ENCODE results near the gene ATRNL1. TPM values are rescaled to one million over a fixed set of nuclear protein-coding genes. Genes with fewer than 3 reads are reported as not detected.
"Not testable (repeated sequence)": the region's sequence is repeated elsewhere in the genome, so short reads cannot be mapped to it uniquely, and the experiment has no call there.

The ATRNL1 gene
- polyA plus RNA-seq, 3 donors from 2014 or later: not detected

GRCh38 chr10:115095758-115096157, 2.6 kb downstream of the ATRNL1 start:
- Mint-ChIP-seq H3K27ac (no peak overlapping the region), H3K36me3 (peaks cover 0 to 4% (median 3%) of the 10 kb centered on the region in 3 donors), H3K4me1 (peaks cover 7 to 16% of the 10 kb centered on the region in 2 donors), H3K27me3 (ENCODE audit: low read depth in 3 of 3) (peaks cover 14 to 21% (median 17%) of the 10 kb centered on the region in 3 donors), H3K9me3 (peaks cover 0 to 16% (median 0%) of the 10 kb centered on the region in 6 donors), H3K4me3 (no peak overlapping the region)
- DNase-seq: no peak

- Mint-ChIP-seq H3K9me3 (peaks cover 5 to 31% (median 10%) of the 10 kb centered on the region in 6 donors), H3K27ac (no peak overlapping the region), H3K27me3 (ENCODE audit: low read depth in 3 of 3) (peaks cover 0 to 2% (median 0%) of the 10 kb centered on the region in 3 donors), H3K4me3 (no peak overlapping the region), H3K4me1 (no peaks in the 10 kb centered on the region), H3K36me3 (no peaks in the 10 kb centered on the region)
- no peak for DNase-seq
Observed at GRCh38 chr10:115103700-115104099, 10.5 kb downstream of the ATRNL1 start.

GRCh38 chr10:115105411-115105810, 12.2 kb downstream of the ATRNL1 start:
- H3K9me3 Mint-ChIP-seq: peaks cover 5 to 31% (median 10%) of the 10 kb centered on the region in 6 donors
- H3K27ac Mint-ChIP-seq; H3K36me3 Mint-ChIP-seq; H3K4me1 Mint-ChIP-seq; H3K27me3 Mint-ChIP-seq (ENCODE audit: low read depth in 3 of 3); DNase-seq; H3K4me3 Mint-ChIP-seq: not testable (repeated sequence)

GRCh38 chr10:115107830-115108229, 14.7 kb downstream of the ATRNL1 start:
- Mint-ChIP-seq H3K9me3 (peaks cover 5 to 18% (median 10%) of the 10 kb centered on the region in 6 donors), H3K4me1 (no peaks in the 10 kb centered on the region), H3K27me3 (ENCODE audit: low read depth in 3 of 3) (no peaks in the 10 kb centered on the region), H3K4me3 (no peak overlapping the region), H3K36me3 (no peaks in the 10 kb centered on the region), H3K27ac (no peak overlapping the region)
- DNase-seq: no peak

- Mint-ChIP-seq H3K4me1 (no peaks in the 10 kb centered on the region), H3K27ac (no peak overlapping the region), H3K36me3 (no peaks in the 10 kb centered on the region), H3K9me3 (no peaks in the 10 kb centered on the region), H3K27me3 (ENCODE audit: low read depth in 3 of 3) (peaks cover 0 to 3% (median 3%) of the 10 kb centered on the region in 3 donors), H3K4me3 (no peak overlapping the region)
- DNase-seq: no peak
Observed at GRCh38 chr10:115117301-115117700, 24.1 kb downstream of the ATRNL1 start.

GRCh38 chr10:115118346-115118745, 25.2 kb downstream of the ATRNL1 start:
- H3K9me3 Mint-ChIP-seq: no peaks in the 10 kb centered on the region
- no peak overlapping the region for H3K27ac Mint-ChIP-seq
- no peaks in the 10 kb centered on the region for H3K4me1 Mint-ChIP-seq
- DNase-seq: no peak
- no peaks in the 10 kb centered on the region for H3K36me3 Mint-ChIP-seq
- H3K27me3 Mint-ChIP-seq (ENCODE audit: low read depth in 3 of 3): peaks cover 0 to 3% (median 3%) of the 10 kb centered on the region in 3 donors
- H3K4me3 Mint-ChIP-seq: no peak overlapping the region

- peaks cover 0 to 2% (median 0%) of the 10 kb centered on the region in 3 donors for H3K27me3 Mint-ChIP-seq (ENCODE audit: low read depth in 3 of 3)
- no peaks in the 10 kb centered on the region for H3K4me1 Mint-ChIP-seq
- no peak overlapping the region for H3K27ac Mint-ChIP-seq
- H3K9me3 Mint-ChIP-seq: no peaks in the 10 kb centered on the region
- H3K4me3 Mint-ChIP-seq: no peak overlapping the region
- DNase-seq: no peak
- H3K36me3 Mint-ChIP-seq: no peaks in the 10 kb centered on the region
Observed at GRCh38 chr10:115125505-115125904, 32.3 kb downstream of the ATRNL1 start.

- no peak overlapping the region for H3K4me3 Mint-ChIP-seq
- H3K4me1 Mint-ChIP-seq: no peaks in the 10 kb centered on the region
- no peak overlapping the region for H3K27ac Mint-ChIP-seq
- no peaks in the 10 kb centered on the region for H3K36me3 Mint-ChIP-seq
- no peak for DNase-seq
- peaks cover 0 to 3% (median 2%) of the 10 kb centered on the region in 3 donors for H3K27me3 Mint-ChIP-seq (ENCODE audit: low read depth in 3 of 3)
- H3K9me3 Mint-ChIP-seq: peaks cover 0 to 1% (median 0%) of the 10 kb centered on the region in 6 donors
Observed at GRCh38 chr10:115129752-115130151, 36.6 kb downstream of the ATRNL1 start.

- H3K4me1 Mint-ChIP-seq: no peaks in the 10 kb centered on the region
- peaks cover 0 to 6% (median 0%) of the 10 kb centered on the region in 3 donors for H3K27me3 Mint-ChIP-seq (ENCODE audit: low read depth in 3 of 3)
- H3K36me3 Mint-ChIP-seq: no peaks in the 10 kb centered on the region
- no peak for DNase-seq
- no peak overlapping the region for H3K27ac Mint-ChIP-seq
- H3K9me3 Mint-ChIP-seq: peaks cover 0 to 4% (median 0%) of the 10 kb centered on the region in 6 donors
- H3K4me3 Mint-ChIP-seq: no peak overlapping the region
Observed at GRCh38 chr10:115136616-115137015, 43.5 kb downstream of the ATRNL1 start.

- no peaks in the 10 kb centered on the region for H3K4me1 Mint-ChIP-seq
- DNase-seq: no peak
- H3K27me3 Mint-ChIP-seq (ENCODE audit: low read depth in 3 of 3): peaks cover 0 to 5% (median 1%) of the 10 kb centered on the region in 3 donors
- no peaks in the 10 kb centered on the region for H3K36me3 Mint-ChIP-seq
- H3K27ac Mint-ChIP-seq: no peak overlapping the region
- no peak overlapping the region for H3K4me3 Mint-ChIP-seq
- H3K9me3 Mint-ChIP-seq: peaks cover 0 to 6% (median 0%) of the 10 kb centered on the region in 6 donors
Observed at GRCh38 chr10:115141254-115141653, 48.1 kb downstream of the ATRNL1 start.

GRCh38 chr10:115157357-115157756, 64.2 kb downstream of the ATRNL1 start:
- no peak for DNase-seq
- H3K9me3 Mint-ChIP-seq: peaks cover 0 to 4% (median 2%) of the 10 kb centered on the region in 6 donors
- no peaks in the 10 kb centered on the region for H3K4me1 Mint-ChIP-seq
- no peak overlapping the region for H3K27ac Mint-ChIP-seq
- H3K36me3 Mint-ChIP-seq: no peaks in the 10 kb centered on the region
- peaks cover 0 to 3% (median 1%) of the 10 kb centered on the region in 3 donors for H3K27me3 Mint-ChIP-seq (ENCODE audit: low read depth in 3 of 3)
- no peak overlapping the region for H3K4me3 Mint-ChIP-seq

- H3K4me3 Mint-ChIP-seq: no peak overlapping the region
- H3K4me1 Mint-ChIP-seq: no peaks in the 10 kb centered on the region
- H3K27me3 Mint-ChIP-seq (ENCODE audit: low read depth in 3 of 3): peaks cover 0 to 2% (median 0%) of the 10 kb centered on the region in 3 donors
- no peak overlapping the region for H3K27ac Mint-ChIP-seq
- DNase-seq: no peak
- peaks cover 0 to 9% (median 1%) of the 10 kb centered on the region in 6 donors for H3K9me3 Mint-ChIP-seq
- no peaks in the 10 kb centered on the region for H3K36me3 Mint-ChIP-seq
Observed at GRCh38 chr10:115163129-115163528, 70.0 kb downstream of the ATRNL1 start.

- H3K36me3 Mint-ChIP-seq: no peaks in the 10 kb centered on the region
- H3K27me3 Mint-ChIP-seq (ENCODE audit: low read depth in 3 of 3): peaks cover 0 to 2% (median 0%) of the 10 kb centered on the region in 3 donors
- H3K4me3 Mint-ChIP-seq: no peak overlapping the region
- no peak overlapping the region for H3K27ac Mint-ChIP-seq
- H3K9me3 Mint-ChIP-seq: peaks cover 0 to 9% (median 1%) of the 10 kb centered on the region in 6 donors
- no peak for DNase-seq
- H3K4me1 Mint-ChIP-seq: no peaks in the 10 kb centered on the region
Observed at GRCh38 chr10:115164220-115164619, 71.1 kb downstream of the ATRNL1 start.

- no peak overlapping the region for H3K4me3 Mint-ChIP-seq
- peaks cover 0 to under 1% (median 0%) of the 10 kb centered on the region in 3 donors for H3K27me3 Mint-ChIP-seq (ENCODE audit: low read depth in 3 of 3)
- no peaks in the 10 kb centered on the region for H3K36me3 Mint-ChIP-seq
- no peaks in the 10 kb centered on the region for H3K4me1 Mint-ChIP-seq
- H3K27ac Mint-ChIP-seq: no peak overlapping the region
- no peak for DNase-seq
- H3K9me3 Mint-ChIP-seq: peaks cover 0 to 9% (median 1%) of the 10 kb centered on the region in 6 donors
Observed at GRCh38 chr10:115167751-115168150, 74.6 kb downstream of the ATRNL1 start.

GRCh38 chr10:115171392-115171960, 78.3 kb downstream of the ATRNL1 start:
- Mint-ChIP-seq H3K27me3 (ENCODE audit: low read depth in 3 of 3) (peaks cover 0 to 2% (median 1%) of the 10 kb centered on the region in 3 donors), H3K9me3 (peaks cover 0 to 2% (median 0%) of the 10 kb centered on the region in 6 donors), H3K27ac (no peak overlapping the region), H3K36me3 (no peaks in the 10 kb centered on the region), H3K4me1 (no peaks in the 10 kb centered on the region), H3K4me3 (no peak overlapping the region)
- DNase-seq: no peak

Data from immature natural killer cell (primary cell).